Gastroesophageal sphincter (tissue), 3 donors: ENCODE measurements around the gene STXBP6.

Experiments
- CTCF ChIP-seq, 4 experiments: fragments of 200-600 bp in 2 of 4; fragments of 450-650 bp in 2 of 4; sonication (generic) in 1 of 4; IDR thresholded peaks; one replicate each; pipeline ENCODE4 v1.5.1; 2017 to 2019; ENCODE audit warnings: antibody characterized with exemption in 4 of 4, mild to moderate bottlenecking in 2 of 4, moderate library complexity in 2 of 4
- EP300 ChIP-seq: sonication (generic); formaldehyde crosslinking; IDR thresholded peaks from one replicate; pipeline ENCODE4 v1.6.1; 2017; ENCODE audit warnings: antibody characterized with exemption, mild to moderate bottlenecking
- POLR2A ChIP-seq, 2 donors: fragments of 450-650 bp; IDR thresholded peaks; one replicate each; pipeline ENCODE4 v1.6.1; 2017; ENCODE audit warnings: antibody characterized with exemption in 2 of 2, mild to moderate bottlenecking in 2 of 2, moderate library complexity in 1 of 2

- TF ChIP-seq CTCF (IDR thresholded peaks at IDR 0.05) (no peak), EP300 (no peak), POLR2A (IDR thresholded peaks at IDR 0.05) (no peak)
Observed at GRCh38 chr14:24876996-24877395, 173.0 kb downstream of the STXBP6 start.
